Lower lobe of right lung (tissue), 2 donors: ENCODE results near the gene PGLYRP3. TPM values are rescaled to one million over a fixed set of nuclear protein-coding genes. Genes with fewer than 3 reads are reported as not detected.
A peak's percentile ranks its signal among the peaks of the same experiment; 100 is the strongest.

Source experiments
- ATAC-seq, 2 donors: fragments of 200-7000 bp; cut with Tn5 transposase; one replicate each; pipeline ENCODE4 v1.9.1; 2020 to 2022; ENCODE audit warnings: mild to moderate bottlenecking in 2 of 2, moderate library complexity in 2 of 2
- DNase-seq: peaks from one replicate; pipeline ENCODE4 v3.0.0-alpha.2; 2020
- H3K27ac ChIP-seq: fragments of 200-600 bp; one replicate; pipeline ENCODE4 v1.8.0; 2022
- H3K27me3 ChIP-seq: fragments of 200-600 bp; one replicate; pipeline ENCODE4 v1.8.0; 2022; ENCODE audit warnings: low read depth
- H3K36me3 ChIP-seq: fragments of 200-600 bp; one replicate; pipeline ENCODE4 v1.8.0; 2022; ENCODE audit warnings: mild to moderate bottlenecking
- H3K4me1 ChIP-seq: fragments of 200-600 bp; one replicate; pipeline ENCODE4 v1.8.0; 2022
- H3K4me3 ChIP-seq: fragments of 200-600 bp; one replicate; pipeline ENCODE4 v1.8.0; 2022; ENCODE audit warnings: mild to moderate bottlenecking
- H3K9me3 ChIP-seq: fragments of 200-600 bp; one replicate; pipeline ENCODE4 v1.8.0; 2022
- intact Hi-C: fragments of 100-400 bp; cut with DNase I; formaldehyde crosslinking; loops from one replicate; pipeline ENCODE4 v1.11.0; 2022
- total RNA-seq: library from RNA; stranded (reverse); fragmentation: NEBNext Ultra II Directional; extraction: Animal tissue kit (Norgen Biotek cat#: 25700); gene quantifications from one replicate; pipeline ENCODE4 v1.2.1, GENCODE V29; 2021
- TF ChIP-seq, protein P1 (sequence below): fragments of 200-600 bp; IDR thresholded peaks from one replicate; pipeline ENCODE4 v1.8.0; 2022; ENCODE audit warnings: antibody characterized with exemption, mild to moderate bottlenecking
- donor health status: DM: no; HTN: yes; CAD: no; lungs with severe emphysema.

Gene PGLYRP3
- total RNA-seq, 1 donor from 2014 or later = not detected

- H3K4me3 ChIP-seq = no peak overlapping the region
- no peaks in the 10 kb centered on the region for H3K4me1 ChIP-seq
- no peaks in the 10 kb centered on the region for H3K9me3 ChIP-seq
- no peak overlapping the region for H3K27ac ChIP-seq
- DNase-seq = no peak
- H3K27me3 ChIP-seq = peaks cover 11% of the 10 kb centered on the region
- TF ChIP-seq, protein P1, sequence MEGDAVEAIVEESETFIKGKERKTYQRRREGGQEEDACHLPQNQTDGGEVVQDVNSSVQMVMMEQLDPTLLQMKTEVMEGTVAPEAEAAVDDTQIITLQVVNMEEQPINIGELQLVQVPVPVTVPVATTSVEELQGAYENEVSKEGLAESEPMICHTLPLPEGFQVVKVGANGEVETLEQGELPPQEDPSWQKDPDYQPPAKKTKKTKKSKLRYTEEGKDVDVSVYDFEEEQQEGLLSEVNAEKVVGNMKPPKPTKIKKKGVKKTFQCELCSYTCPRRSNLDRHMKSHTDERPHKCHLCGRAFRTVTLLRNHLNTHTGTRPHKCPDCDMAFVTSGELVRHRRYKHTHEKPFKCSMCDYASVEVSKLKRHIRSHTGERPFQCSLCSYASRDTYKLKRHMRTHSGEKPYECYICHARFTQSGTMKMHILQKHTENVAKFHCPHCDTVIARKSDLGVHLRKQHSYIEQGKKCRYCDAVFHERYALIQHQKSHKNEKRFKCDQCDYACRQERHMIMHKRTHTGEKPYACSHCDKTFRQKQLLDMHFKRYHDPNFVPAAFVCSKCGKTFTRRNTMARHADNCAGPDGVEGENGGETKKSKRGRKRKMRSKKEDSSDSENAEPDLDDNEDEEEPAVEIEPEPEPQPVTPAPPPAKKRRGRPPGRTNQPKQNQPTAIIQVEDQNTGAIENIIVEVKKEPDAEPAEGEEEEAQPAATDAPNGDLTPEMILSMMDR = no peak
- no peaks in the 10 kb centered on the region for H3K36me3 ChIP-seq
- ATAC-seq = no peak
- intact Hi-C loops = no loop called here
These were observed 20.6 kb downstream of the PGLYRP3 start for GRCh38 chr1:153292185-153292584.

DNA sequence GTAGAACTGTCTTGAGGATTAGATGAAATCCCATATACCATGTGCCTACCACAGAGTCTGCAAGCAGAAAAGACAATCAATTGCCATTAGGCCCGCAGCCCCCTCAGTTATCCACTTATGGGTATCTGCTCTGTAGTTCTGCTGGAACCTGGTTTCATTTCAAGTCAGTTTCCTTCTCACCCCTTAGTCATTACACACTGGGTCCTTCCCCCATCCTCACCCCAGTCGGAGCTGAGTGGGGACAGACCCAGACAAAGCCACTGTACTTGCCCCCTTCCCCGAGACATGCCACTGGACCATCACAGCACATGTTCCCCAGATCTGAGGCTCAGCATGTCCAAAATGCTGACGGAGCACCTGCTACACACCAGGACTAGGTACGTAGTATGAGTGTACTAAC is 21.2 kb downstream of the PGLYRP3 start:
- Histone ChIP-seq H3K36me3 (no peaks in the 10 kb centered on the region), H3K27me3 (peaks cover 11% of the 10 kb centered on the region), H3K27ac (no peak overlapping the region), H3K4me3 (no peak overlapping the region), H3K4me1 (no peaks in the 10 kb centered on the region), H3K9me3 (no peaks in the 10 kb centered on the region)
- TF ChIP-seq, protein P1 = no peak
- no peak for ATAC-seq
- DNase-seq = no peak
- intact Hi-C loops = no loop called here

DNA sequence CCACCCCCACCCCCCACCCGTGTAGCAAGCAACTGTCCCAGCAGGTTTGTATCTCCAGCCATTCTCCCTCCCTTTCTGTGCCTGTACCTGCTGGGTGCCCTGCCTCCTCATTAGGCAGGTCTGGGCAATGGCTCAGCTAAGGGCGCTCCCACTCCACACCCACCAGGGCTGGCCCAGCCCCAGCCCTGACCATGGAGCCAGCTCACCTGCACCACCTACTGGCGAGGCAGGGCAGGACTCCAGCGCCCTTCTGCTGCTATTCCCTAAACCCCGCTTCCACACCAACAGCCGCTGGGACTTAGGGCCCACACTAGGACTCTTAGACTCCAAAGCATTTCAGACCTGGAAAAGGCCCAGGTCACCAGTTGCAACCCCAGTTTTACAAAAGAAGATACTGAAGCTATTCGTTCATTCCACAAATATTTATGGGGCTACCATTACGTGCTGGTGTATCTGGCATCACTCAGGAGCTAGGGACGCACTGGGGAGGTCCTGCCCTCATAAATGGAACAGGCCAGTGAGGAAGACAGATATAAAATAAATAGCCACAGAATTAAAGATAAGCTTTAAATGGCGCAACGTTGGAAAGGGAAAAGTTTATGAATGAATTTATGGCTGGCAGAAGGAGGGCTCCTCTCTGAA is 24.0 kb downstream of the PGLYRP3 start:
- DNase-seq = no peak
- Histone ChIP-seq H3K9me3 (no peaks in the 10 kb centered on the region), H3K27me3 (peaks cover 11% of the 10 kb centered on the region), H3K27ac (no peak overlapping the region), H3K4me1 (no peaks in the 10 kb centered on the region), H3K36me3 (no peaks in the 10 kb centered on the region), H3K4me3 (no peak overlapping the region)
- intact Hi-C loops = no loop called here
- peak in 1 of 2 donors; percentile 56 for ATAC-seq
- TF ChIP-seq, protein P1 = peak; percentile 34

DNA sequence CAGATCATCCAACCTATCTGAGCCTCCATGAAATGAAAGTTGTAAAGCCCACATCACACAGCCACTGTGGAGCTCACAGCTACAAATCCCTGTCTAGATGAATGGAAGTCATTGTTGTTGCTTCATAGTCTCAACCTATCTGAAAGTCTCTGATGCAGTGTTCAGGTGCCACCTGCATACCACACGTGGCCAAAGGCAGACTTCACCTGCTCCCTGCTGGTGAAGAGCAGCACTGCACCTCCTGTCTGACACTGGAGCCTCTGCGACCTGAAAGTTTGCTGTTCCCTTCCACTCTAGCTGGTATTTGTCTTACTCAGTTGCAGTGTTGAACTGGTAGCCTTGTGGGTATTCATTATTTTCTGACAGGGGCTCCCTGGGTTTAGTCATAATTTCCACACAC is 34.9 kb downstream of the PGLYRP3 start:
- ATAC-seq = peak; percentile 43 to 52

GRCh38 chr1:153272186-153272585 is 40.6 kb downstream of the PGLYRP3 start:
- DNase-seq (no peak), ATAC-seq (no peak)
- intact Hi-C loops = no loop called here

More for the DNA sequence above, 34.9 kb downstream of the PGLYRP3 start:
- Histone ChIP-seq H3K27ac (no peak overlapping the region), H3K9me3 (no peaks in the 10 kb centered on the region), H3K4me1 (no peaks in the 10 kb centered on the region), H3K4me3 (no peak overlapping the region), H3K36me3 (no peaks in the 10 kb centered on the region), H3K27me3 (peaks cover 4% of the 10 kb centered on the region)
- TF ChIP-seq, protein P1 = peak; percentile 60
- intact Hi-C loops = no loop called here
- no peak for DNase-seq

More at GRCh38 chr1:153272186-153272585, 40.6 kb downstream of the PGLYRP3 start:
- TF ChIP-seq, protein P1 = no peak
- H3K4me3 ChIP-seq = no peak overlapping the region
- no peaks in the 10 kb centered on the region for H3K36me3 ChIP-seq
- no peaks in the 10 kb centered on the region for H3K4me1 ChIP-seq
- peaks cover 16% of the 10 kb centered on the region for H3K27me3 ChIP-seq
- no peak overlapping the region for H3K27ac ChIP-seq
- H3K9me3 ChIP-seq = no peaks in the 10 kb centered on the region
